Prostate gland (tissue), 2 donors: Measurements from ENCODE around the gene LY6G5C.

Experiments
- POLR2A ChIP-seq: fragments of 450-650 bp; IDR thresholded peaks from one replicate; pipeline ENCODE4 v1.6.1; 2016; ENCODE audit warnings: antibody characterized with exemption, mild to moderate bottlenecking
- TF ChIP-seq, protein P1 (sequence below), 4 experiments: fragments of 200-600 bp in 2 of 4; fragments of 450-650 bp in 2 of 4; sonication (generic) in 2 of 4; IDR thresholded peaks; 1 replicate in 3 of 4; 2 replicates in 1 of 4; pipeline ENCODE4 v1.5.1; 2016 to 2019; ENCODE audit warnings: antibody characterized with exemption in 4 of 4, mild to moderate bottlenecking in 2 of 4, moderate library complexity in 2 of 4

DNA sequence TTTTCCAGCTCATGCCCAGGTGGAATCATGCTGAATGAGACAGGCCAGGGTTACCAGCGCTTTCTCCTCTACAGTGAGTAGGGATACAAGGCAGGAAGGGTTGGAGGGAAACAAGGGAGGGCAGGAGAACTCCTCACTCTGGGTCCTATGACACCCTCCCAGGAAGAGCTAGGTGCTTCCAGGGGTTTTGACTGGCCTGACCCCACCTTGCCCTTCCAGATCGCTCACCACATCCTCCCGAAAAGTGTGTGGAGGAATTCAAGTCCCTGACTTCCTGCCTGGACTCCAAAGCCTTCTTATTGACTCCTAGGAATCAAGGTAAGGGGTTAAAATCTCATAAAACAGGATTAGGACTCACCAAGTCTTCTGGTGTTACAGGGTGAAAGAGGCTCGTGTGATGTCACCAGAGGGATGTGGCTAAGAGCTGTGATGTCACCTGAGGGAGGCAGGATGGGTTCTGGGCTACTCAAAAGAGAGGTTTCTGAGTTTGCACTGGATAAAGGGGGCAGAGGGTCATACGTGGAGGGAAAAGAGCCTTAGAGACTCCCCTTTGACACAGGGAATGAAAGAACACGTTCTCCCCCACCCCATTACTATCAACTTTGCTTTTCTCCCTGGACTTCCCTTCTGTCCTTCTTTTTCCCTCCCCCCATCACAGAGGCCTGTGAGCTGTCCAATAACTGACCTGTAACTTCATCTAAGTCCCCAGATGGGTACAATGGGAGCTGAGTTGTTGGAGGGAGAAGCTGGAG, 23.3 kb downstream of the LY6G5C start:
- TF ChIP-seq, protein P1, sequence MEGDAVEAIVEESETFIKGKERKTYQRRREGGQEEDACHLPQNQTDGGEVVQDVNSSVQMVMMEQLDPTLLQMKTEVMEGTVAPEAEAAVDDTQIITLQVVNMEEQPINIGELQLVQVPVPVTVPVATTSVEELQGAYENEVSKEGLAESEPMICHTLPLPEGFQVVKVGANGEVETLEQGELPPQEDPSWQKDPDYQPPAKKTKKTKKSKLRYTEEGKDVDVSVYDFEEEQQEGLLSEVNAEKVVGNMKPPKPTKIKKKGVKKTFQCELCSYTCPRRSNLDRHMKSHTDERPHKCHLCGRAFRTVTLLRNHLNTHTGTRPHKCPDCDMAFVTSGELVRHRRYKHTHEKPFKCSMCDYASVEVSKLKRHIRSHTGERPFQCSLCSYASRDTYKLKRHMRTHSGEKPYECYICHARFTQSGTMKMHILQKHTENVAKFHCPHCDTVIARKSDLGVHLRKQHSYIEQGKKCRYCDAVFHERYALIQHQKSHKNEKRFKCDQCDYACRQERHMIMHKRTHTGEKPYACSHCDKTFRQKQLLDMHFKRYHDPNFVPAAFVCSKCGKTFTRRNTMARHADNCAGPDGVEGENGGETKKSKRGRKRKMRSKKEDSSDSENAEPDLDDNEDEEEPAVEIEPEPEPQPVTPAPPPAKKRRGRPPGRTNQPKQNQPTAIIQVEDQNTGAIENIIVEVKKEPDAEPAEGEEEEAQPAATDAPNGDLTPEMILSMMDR (IDR thresholded peaks at IDR 0.05): no peak
- TF ChIP-seq POLR2A: no peak
